Ammon's horn (tissue), 1 donor: ENCODE results near the gene TSGA10IP.

Experiments used
- DNase-seq: peaks from one replicate; pipeline ENCODE4 v3.0.0-alpha.2; 2016; ENCODE audit warnings: low spot score

Gene TSGA10IP

GRCh38 chr11:65977621-65978390 lies 32.5 kb downstream of the TSGA10IP start:
- no peak for DNase-seq

GRCh38 chr11:65978391-65979238 lies 33.3 kb downstream of the TSGA10IP start:
- no peak for DNase-seq

- DNase-seq, result no peak
Observed at GRCh38 chr11:65979261-65979759, 34.0 kb downstream of the TSGA10IP start.

GRCh38 chr11:65981101-65981740 lies 35.9 kb downstream of the TSGA10IP start:
- DNase-seq, result no peak

GRCh38 chr11:65981972-65982823 lies 36.9 kb downstream of the TSGA10IP start:
- no peak for DNase-seq

- no peak for DNase-seq
Observed at GRCh38 chr11:65982824-65983588, 37.7 kb downstream of the TSGA10IP start.

- DNase-seq, result no peak
Observed at GRCh38 chr11:65983589-65983987, 38.3 kb downstream of the TSGA10IP start.

GRCh38 chr11:65987336-65987735 lies 42.1 kb downstream of the TSGA10IP start:
- DNase-seq, result no peak

- DNase-seq, result peak; percentile 98
Observed at GRCh38 chr11:65988791-65989592, 43.7 kb downstream of the TSGA10IP start.

GRCh38 chr11:65992056-65992455 lies 46.8 kb downstream of the TSGA10IP start:
- DNase-seq, result no peak

GRCh38 chr11:65997286-65997685 lies 52.0 kb downstream of the TSGA10IP start:
- no peak for DNase-seq

- peak; percentile 97 for DNase-seq
Observed at GRCh38 chr11:66001942-66002647, 56.8 kb downstream of the TSGA10IP start, which contains the start of the genes BANF1 and EIF1AD. TSS of gene BANF1 (plus strand) at chr11:66002503. CDS start at chr11:66003251, 748 bp downstream. TSS of gene EIF1AD (minus strand) at chr11:66002157. CDS start at chr11:66000389, 1,768 bp downstream.

GRCh38 chr11:66002648-66003225 lies 57.5 kb downstream of the TSGA10IP start:
- DNase-seq, result peak; percentile 73

- DNase-seq, result no peak
Observed at GRCh38 chr11:66003291-66003690, 58.0 kb downstream of the TSGA10IP start.

GRCh38 chr11:66004186-66004585 lies 58.9 kb downstream of the TSGA10IP start:
- no peak for DNase-seq

- no peak for DNase-seq
Observed at GRCh38 chr11:66006134-66006890, 61.0 kb downstream of the TSGA10IP start.

GRCh38 chr11:66006891-66007176 lies 61.6 kb downstream of the TSGA10IP start:
- no peak for DNase-seq

- DNase-seq, result no peak
Observed at GRCh38 chr11:66007201-66007634, 61.9 kb downstream of the TSGA10IP start.
